ENCODE measurements around the gene VIPR2. TPM values are rescaled to one million over a fixed set of nuclear protein-coding genes. Genes with fewer than 3 reads are reported as not detected.

VIPR2 gene
- total RNA-seq, 1 donor from 2014 or later = not detected

DNA sequence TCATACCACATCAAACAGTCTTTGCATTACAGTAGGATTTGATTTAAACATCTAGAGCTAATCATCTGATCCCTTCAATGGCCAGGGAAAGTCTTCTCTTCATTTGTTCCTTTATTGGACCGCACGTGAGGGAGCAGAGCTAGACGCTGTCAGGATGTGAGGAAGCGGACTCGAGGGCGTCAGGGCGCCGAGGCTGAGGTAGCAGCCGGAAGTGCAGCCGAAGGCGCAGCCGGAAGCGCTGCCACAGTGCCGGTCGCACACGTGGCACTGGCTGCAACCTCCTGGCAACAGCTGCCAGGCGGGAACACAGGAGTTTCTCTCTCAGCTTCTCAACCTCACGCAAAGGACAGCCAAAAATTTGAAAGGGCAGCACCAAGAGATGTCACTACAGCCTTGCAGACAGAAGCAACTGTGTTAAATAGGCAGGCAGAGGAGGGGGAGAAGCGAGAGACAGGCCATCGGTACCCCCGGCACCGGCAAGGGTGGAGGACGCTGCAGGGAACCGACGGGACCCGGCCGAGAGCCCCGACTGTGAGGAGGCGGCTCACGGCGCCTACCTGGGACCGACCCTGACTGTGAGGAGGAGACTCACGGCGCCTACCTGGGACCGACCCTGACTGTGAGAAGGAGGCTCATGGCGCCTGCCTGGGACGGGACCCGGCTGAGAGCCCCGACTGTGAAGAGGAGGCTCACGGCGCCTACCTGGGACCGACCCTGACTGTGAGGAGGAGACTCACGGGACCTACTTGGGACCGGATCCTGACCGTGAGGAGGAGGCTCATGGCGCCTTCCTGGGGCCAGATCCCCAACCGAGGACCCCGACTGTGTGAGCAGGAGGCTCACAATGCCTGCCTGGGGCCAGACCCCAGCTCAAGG is 32.3 kb downstream of the VIPR2 start:
- H3K4me3 ChIP-seq (ENCODE audit: low read depth, low read length) = no peak overlapping the region
- DNase-seq (ENCODE audit: low read depth) = no peak
- TF ChIP-seq, protein P1, sequence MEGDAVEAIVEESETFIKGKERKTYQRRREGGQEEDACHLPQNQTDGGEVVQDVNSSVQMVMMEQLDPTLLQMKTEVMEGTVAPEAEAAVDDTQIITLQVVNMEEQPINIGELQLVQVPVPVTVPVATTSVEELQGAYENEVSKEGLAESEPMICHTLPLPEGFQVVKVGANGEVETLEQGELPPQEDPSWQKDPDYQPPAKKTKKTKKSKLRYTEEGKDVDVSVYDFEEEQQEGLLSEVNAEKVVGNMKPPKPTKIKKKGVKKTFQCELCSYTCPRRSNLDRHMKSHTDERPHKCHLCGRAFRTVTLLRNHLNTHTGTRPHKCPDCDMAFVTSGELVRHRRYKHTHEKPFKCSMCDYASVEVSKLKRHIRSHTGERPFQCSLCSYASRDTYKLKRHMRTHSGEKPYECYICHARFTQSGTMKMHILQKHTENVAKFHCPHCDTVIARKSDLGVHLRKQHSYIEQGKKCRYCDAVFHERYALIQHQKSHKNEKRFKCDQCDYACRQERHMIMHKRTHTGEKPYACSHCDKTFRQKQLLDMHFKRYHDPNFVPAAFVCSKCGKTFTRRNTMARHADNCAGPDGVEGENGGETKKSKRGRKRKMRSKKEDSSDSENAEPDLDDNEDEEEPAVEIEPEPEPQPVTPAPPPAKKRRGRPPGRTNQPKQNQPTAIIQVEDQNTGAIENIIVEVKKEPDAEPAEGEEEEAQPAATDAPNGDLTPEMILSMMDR (conservative IDR thresholded peaks at IDR 0.05; ENCODE audit: low read depth, low read length) = no peak

- H3K4me3 ChIP-seq (ENCODE audit: low read depth, low read length) = no peak overlapping the region
- TF ChIP-seq, protein P1 (conservative IDR thresholded peaks at IDR 0.05; ENCODE audit: low read depth, low read length) = no peak
- no peak for DNase-seq (ENCODE audit: low read depth)
Measured at GRCh38 chr7:159109653-159110035, 35.0 kb downstream of the VIPR2 start.

DNA sequence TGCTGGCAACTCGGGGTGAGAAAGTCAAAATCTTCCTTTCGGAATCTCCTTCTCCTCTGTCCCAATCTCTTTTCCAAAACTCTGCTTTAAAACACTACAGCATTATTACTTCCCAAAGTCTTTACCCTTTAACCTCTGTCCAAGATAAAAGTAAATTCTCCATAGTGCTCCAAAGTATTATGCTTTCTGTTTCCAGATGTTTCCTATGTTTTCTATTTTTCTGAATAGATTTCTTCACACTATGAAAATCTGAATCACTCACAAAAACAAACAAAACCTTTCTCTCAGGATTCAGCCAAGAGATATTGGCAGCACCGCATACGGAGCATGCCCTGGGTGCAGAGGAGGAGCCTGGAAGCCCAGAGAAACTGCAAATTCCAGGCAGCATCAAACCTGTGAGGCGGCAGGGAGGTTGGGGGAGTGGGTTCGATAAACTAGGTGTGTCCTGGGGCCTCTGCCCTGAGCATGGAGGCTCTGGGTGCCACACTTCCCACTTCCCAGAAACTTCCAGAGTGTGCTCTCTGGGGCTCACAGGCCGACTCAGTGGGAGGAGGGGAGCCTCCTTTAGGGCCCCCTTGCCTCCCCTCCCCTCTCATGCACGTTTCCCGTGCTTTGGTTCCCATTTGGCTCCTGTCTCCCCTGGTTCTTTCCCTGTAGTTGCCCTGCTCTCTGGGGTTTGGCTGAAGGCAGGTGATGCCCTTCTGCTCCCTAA is 35.6 kb downstream of the VIPR2 start:
- DNase-seq (ENCODE audit: low read depth) = no peak
- no peak overlapping the region for H3K4me3 ChIP-seq (ENCODE audit: low read depth, low read length)
- TF ChIP-seq, protein P1 (conservative IDR thresholded peaks at IDR 0.05; ENCODE audit: low read depth, low read length) = no peak

GRCh38 chr7:159108491-159108890 is 36.2 kb downstream of the VIPR2 start:
- no peak for DNase-seq (ENCODE audit: low read depth)
- no peak overlapping the region for H3K4me3 ChIP-seq (ENCODE audit: low read depth, low read length)
- TF ChIP-seq, protein P1 (conservative IDR thresholded peaks at IDR 0.05; ENCODE audit: low read depth, low read length) = no peak

GRCh38 chr7:159107161-159107892 is 37.3 kb downstream of the VIPR2 start:
- DNase-seq (ENCODE audit: low read depth) = no peak
- TF ChIP-seq, protein P1 (conservative IDR thresholded peaks at IDR 0.05; ENCODE audit: low read depth, low read length) = no peak

DNA sequence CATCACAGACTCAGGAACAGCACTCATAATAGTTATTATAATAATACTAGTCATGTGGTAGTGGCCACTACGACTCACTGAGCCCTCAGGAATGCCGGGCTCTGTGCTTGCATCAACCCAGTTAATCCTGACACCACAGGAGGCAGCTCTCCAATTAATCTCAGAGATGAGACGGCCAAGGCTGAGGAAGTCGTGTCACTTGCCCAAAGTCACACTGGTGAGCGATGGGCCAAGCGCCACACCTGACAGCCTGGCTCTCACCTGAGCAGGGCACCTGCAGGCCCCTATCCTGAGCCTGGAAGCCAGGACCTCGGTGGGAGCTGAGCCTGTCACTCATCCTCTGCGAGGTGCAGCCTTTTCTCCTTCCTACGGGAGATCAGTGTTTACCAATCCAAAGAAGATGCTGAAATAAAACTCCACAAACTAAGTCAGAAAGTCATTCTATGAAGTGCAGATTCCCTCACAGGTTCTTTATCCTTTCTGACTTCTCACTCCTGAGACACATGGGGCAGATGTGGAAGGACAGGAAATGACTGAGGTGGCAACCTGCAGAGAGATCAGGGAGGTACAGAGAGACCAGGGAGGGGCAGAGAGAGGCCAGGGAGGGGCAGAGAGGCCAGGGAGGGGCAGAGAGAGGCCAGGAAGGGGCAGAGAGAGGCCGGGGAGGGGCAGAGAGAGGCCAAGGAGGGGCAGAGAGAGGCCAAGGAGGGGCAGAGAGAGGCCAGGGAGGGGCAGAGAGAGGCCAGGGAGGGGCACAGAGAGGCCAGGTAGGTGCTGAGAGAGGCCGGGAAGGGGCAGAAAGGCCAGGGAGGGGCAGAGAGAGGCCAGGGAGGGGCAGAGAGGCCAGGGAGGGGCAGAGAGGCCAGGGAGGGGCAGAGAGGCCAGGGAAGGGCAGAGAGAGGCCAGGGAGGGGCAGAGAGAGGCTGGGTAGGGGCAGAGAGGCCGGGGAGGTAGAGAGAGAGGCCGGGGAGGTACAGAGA is 38.5 kb downstream of the VIPR2 start:
- TF ChIP-seq, protein P1 (conservative IDR thresholded peaks at IDR 0.05; ENCODE audit: low read depth, low read length) = no peak
- H3K4me3 ChIP-seq (ENCODE audit: low read depth, low read length) = no peak overlapping the region
- DNase-seq (ENCODE audit: low read depth) = no peak

More at GRCh38 chr7:159107161-159107892, 37.3 kb downstream of the VIPR2 start:
- H3K4me3 ChIP-seq (ENCODE audit: low read depth, low read length) = no peak overlapping the region

All from epithelial cell of proximal tubule (primary cell).